Tibial nerve (tissue), 3 donors: ENCODE results near the gene NDUFS8.

Experiments
- POLR2A ChIP-seq, 2 donors: fragments of 450-650 bp; IDR thresholded peaks; one replicate each; pipeline ENCODE4 v1.6.1; 2017; ENCODE audit warnings: antibody characterized with exemption in 2 of 2, mild to moderate bottlenecking in 2 of 2, moderate library complexity in 2 of 2
- TF ChIP-seq, protein P1 (sequence below), 5 experiments: fragments of 200-600 bp in 3 of 5; fragments of 450-650 bp in 2 of 5; sonication (generic) in 3 of 5; IDR thresholded peaks; one replicate each; pipeline ENCODE4 v1.5.1; 2016 to 2019; ENCODE audit warnings: antibody characterized with exemption in 5 of 5, mild to moderate bottlenecking in 3 of 5, moderate library complexity in 2 of 5

DNA sequence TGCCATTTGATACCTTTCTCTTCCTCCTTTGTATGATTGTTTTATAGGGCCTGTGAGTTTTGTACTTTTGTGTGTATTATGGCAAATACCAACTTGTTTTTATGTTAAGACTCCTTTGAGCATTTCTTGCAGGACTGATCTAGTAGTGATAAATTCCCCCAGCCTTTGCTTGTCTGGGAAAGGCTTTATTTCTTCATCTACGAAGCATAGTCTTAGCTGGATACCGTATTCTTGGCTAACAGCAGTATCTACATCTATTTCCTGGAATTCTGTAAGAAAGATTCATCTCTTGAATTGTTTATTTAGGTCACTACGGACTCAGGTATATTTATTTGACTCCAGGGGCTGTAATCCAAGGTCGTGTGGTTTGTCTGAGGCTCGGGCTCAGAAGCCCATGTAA lies 6.0 kb upstream of the NDUFS8 start:
- TF ChIP-seq, protein P1, sequence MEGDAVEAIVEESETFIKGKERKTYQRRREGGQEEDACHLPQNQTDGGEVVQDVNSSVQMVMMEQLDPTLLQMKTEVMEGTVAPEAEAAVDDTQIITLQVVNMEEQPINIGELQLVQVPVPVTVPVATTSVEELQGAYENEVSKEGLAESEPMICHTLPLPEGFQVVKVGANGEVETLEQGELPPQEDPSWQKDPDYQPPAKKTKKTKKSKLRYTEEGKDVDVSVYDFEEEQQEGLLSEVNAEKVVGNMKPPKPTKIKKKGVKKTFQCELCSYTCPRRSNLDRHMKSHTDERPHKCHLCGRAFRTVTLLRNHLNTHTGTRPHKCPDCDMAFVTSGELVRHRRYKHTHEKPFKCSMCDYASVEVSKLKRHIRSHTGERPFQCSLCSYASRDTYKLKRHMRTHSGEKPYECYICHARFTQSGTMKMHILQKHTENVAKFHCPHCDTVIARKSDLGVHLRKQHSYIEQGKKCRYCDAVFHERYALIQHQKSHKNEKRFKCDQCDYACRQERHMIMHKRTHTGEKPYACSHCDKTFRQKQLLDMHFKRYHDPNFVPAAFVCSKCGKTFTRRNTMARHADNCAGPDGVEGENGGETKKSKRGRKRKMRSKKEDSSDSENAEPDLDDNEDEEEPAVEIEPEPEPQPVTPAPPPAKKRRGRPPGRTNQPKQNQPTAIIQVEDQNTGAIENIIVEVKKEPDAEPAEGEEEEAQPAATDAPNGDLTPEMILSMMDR (IDR thresholded peaks at IDR 0.05) = no peak
- TF ChIP-seq POLR2A (IDR thresholded peaks at IDR 0.05) = no peak
